GM10248 (cell line): Measurements from ENCODE around the gene KRT28.
"Not testable (repeated sequence)": the region's sequence is repeated elsewhere in the genome, so short reads cannot be mapped to it uniquely, and the experiment has no call there.

Experiments
- CTCF ChIA-PET: fragments of 300-600 bp; sonication (Branson Sonifier 250); formaldehyde crosslinking; extraction: SDS; loops from one replicate; lab custom pipeline; 2021; ENCODE audit warnings: antibody characterized with exemption; lab: Yijun Ruan, JAX
- POLR2A ChIA-PET: fragments of 350-650 bp; sonication (Branson Sonifier 250); formaldehyde crosslinking; extraction: SDS; loops from one replicate; lab custom pipeline; 2020; ENCODE audit warnings: antibody characterized with exemption; lab: Yijun Ruan, JAX
- DNase-seq: peaks from one replicate; pipeline ENCODE4 v3.0.0; 2012; ENCODE audit errors: extremely low spot score
- CTCF ChIP-seq: IDR thresholded peaks from 2 replicates; pipeline ENCODE4 v1.5.1; 2012; ENCODE audit warnings: mild to moderate bottlenecking, low read depth; ENCODE audit errors: extremely low read depth, missing control alignments, control extremely low read depth

The KRT28 gene

GRCh38 chr17:40763752-40764151 is 36.0 kb downstream of the KRT28 start:
- CTCF ChIA-PET: no interaction called here
- TF ChIP-seq CTCF: no peak
- POLR2A ChIA-PET: no interaction called here
- no peak for DNase-seq

- CTCF ChIA-PET: interaction anchor here (1.0 to 1.8 kb wide), 3 partner anchors 13 to 788 kb away, joined by 3 to 4 read pairs (median 3); no protein-coding TSS in a partner anchor
- no peak for TF ChIP-seq CTCF
- POLR2A ChIA-PET: no interaction called here
- DNase-seq: no peak
Observed at GRCh38 chr17:40760105-40761016, 39.4 kb downstream of the KRT28 start.

- TF ChIP-seq CTCF: no peak
- no peak for DNase-seq
- ChIA-PET CTCF (no interaction called here), POLR2A (no interaction called here)
Observed at GRCh38 chr17:40755231-40755630, 44.5 kb downstream of the KRT28 start, which contains the start of gene KRT25. Gene KRT25 (minus strand): TSS chr17:40755331. CDS start chr17:40755271, 60 bp downstream.

GRCh38 chr17:40753804-40754203 is 46.0 kb downstream of the KRT28 start:
- no peak for DNase-seq
- ChIA-PET POLR2A (no interaction called here), CTCF (interaction anchor here (1.0 kb wide), 1 partner anchor 17 kb away, joined by 3 read pairs; no protein-coding TSS in a partner anchor)
- no peak for TF ChIP-seq CTCF

GRCh38 chr17:40751065-40751464 is 48.7 kb downstream of the KRT28 start:
- no peak for DNase-seq
- no peak for TF ChIP-seq CTCF
- CTCF ChIA-PET: interaction anchor here (1.0 to 1.8 kb wide), 2 partner anchors 20 to 52 kb away, joined by 3 to 5 read pairs; no protein-coding TSS in a partner anchor
- POLR2A ChIA-PET: no interaction called here

GRCh38 chr17:40750391-40750790 is 49.4 kb downstream of the KRT28 start:
- ChIA-PET CTCF (interaction anchor here (1.0 to 1.8 kb wide), 2 partner anchors 19 to 53 kb away, joined by 3 to 5 read pairs; no protein-coding TSS in a partner anchor), POLR2A (no interaction called here)
- TF ChIP-seq CTCF: no peak
- no peak for DNase-seq

- DNase-seq, POLR2A ChIA-PET, CTCF ChIA-PET: not testable (repeated sequence)
Observed at GRCh38 chr17:40748666-40749065, 51.1 kb downstream of the KRT28 start.
